GM23338 (cell line): Measurements from ENCODE around the gene SYNE1. TPM values are rescaled to one million over a fixed set of nuclear protein-coding genes. Genes with fewer than 3 reads are reported as not detected.

ENCODE experiments used
- ATAC-seq: fragments of 200-7000 bp; cut with Tn5 transposase; 3 replicates; pipeline ENCODE4 v1.9.1; 2020
- DNase-seq: peaks from one replicate; pipeline ENCODE4 v3.0.0-alpha.2; 2015; ENCODE audit warnings: low spot score
- H2AFZ ChIP-seq: fragments of 200-600 bp; sonication (generic); 2 replicates; pipeline ENCODE4 v1.8.0; 2016; ENCODE audit warnings: antibody characterized with exemption, mild to moderate bottlenecking, moderate library complexity
- H3F3A ChIP-seq: fragments of 200-600 bp; sonication (generic); replicated peaks from 2 replicates; pipeline ENCODE4 v1.8.0; 2017; ENCODE audit warnings: antibody characterized with exemption, mixed run types, low read depth
- H3K27ac ChIP-seq: fragments of 200-600 bp; sonication (generic); 2 replicates; pipeline ENCODE4 v1.6.1; 2016; ENCODE audit warnings: low read depth
- H3K27me3 ChIP-seq: fragments of 200-600 bp; sonication (generic); 2 replicates; pipeline ENCODE4 v1.8.0; 2016; ENCODE audit warnings: mild to moderate bottlenecking, mixed run types, moderate library complexity; ENCODE audit not compliant: insufficient read depth
- H3K36me3 ChIP-seq: fragments of 200-600 bp; sonication (generic); 2 replicates; pipeline ENCODE4 v1.8.0; 2016; ENCODE audit warnings: mild to moderate bottlenecking; ENCODE audit not compliant: insufficient read depth
- H3K4me1 ChIP-seq: fragments of 200-600 bp; sonication (generic); 2 replicates; pipeline ENCODE4 v1.8.0; 2016; ENCODE audit warnings: mild to moderate bottlenecking, moderate library complexity; ENCODE audit not compliant: insufficient read depth
- H3K4me2 ChIP-seq: fragments of 200-600 bp; sonication (generic); 2 replicates; pipeline ENCODE4 v1.7.1; 2017; ENCODE audit warnings: mixed run types
- H3K4me3 ChIP-seq: fragments of 200-600 bp; sonication (generic); 2 replicates; pipeline ENCODE4 v1.6.1; 2016; ENCODE audit warnings: mixed run types
- H3K79me2 ChIP-seq: fragments of 200-600 bp; sonication (generic); replicated peaks from 2 replicates; pipeline ENCODE4 v1.8.0; 2017; ENCODE audit warnings: mild to moderate bottlenecking; ENCODE audit not compliant: insufficient read depth
- H3K9me2 ChIP-seq: fragments of 200-600 bp; sonication (generic); 2 replicates; pipeline ENCODE4 v1.8.0; 2017; ENCODE audit not compliant: insufficient read depth
- H4K20me1 ChIP-seq: fragments of 200-600 bp; sonication (generic); replicated peaks from 2 replicates; pipeline ENCODE4 v1.8.0; 2017; ENCODE audit warnings: mild to moderate bottlenecking; ENCODE audit not compliant: insufficient read depth
- H3K27ac Mint-ChIP-seq: 2 replicates; pipeline ENCODE4 v1.8.0; 2020; ENCODE audit warnings: inconsistent platforms, mild to moderate bottlenecking, moderate library complexity, mixed read lengths
- H3K27me3 Mint-ChIP-seq: 3 replicates; pipeline ENCODE4 v1.8.0; 2022; ENCODE audit warnings: low read depth, mild to moderate bottlenecking, moderate library complexity, mixed read lengths, inconsistent platforms; ENCODE audit not compliant: insufficient read depth, poor library complexity
- H3K36me3 Mint-ChIP-seq: 3 replicates; pipeline ENCODE4 v1.8.0; 2021; ENCODE audit warnings: low read depth, mild to moderate bottlenecking, inconsistent platforms, moderate library complexity, mixed read lengths
- H3K4me1 Mint-ChIP-seq: 3 replicates; pipeline ENCODE4 v1.8.0; 2020; ENCODE audit warnings: mild to moderate bottlenecking, inconsistent platforms, mixed read lengths
- H3K4me3 Mint-ChIP-seq: 3 replicates; pipeline ENCODE4 v1.8.0; 2021; ENCODE audit warnings: moderate library complexity, mild to moderate bottlenecking, inconsistent platforms, mixed read lengths
- H3K9me3 Mint-ChIP-seq: 3 replicates; pipeline ENCODE4 v1.8.0; 2020; ENCODE audit warnings: moderate library complexity, mild to moderate bottlenecking, inconsistent platforms, mixed read lengths
- CREB1 ChIP-seq: fragments of 250-450 bp; sonication (Bioruptor Pico); IDR thresholded peaks from 2 replicates; pipeline ENCODE4 v1.5.0; 2020; ENCODE audit warnings: low read depth, mild to moderate bottlenecking, moderate library complexity
- CTCF ChIP-seq, 2 experiments: fragments of 200-600 bp in 1 of 2; sonication (generic) in 1 of 2; conservative IDR thresholded peaks; 2 replicates each; pipeline versions ENCODE4 v1.5.1 to v1.6.1; 2016 to 2017; ENCODE audit warnings: antibody characterized with exemption in 2 of 2, low read depth in 2 of 2, mild to moderate bottlenecking in 2 of 2, moderate library complexity in 1 of 2
- ETS1 ChIP-seq: IDR thresholded peaks from 2 replicates; pipeline ENCODE4 v1.6.1; 2016; ENCODE audit warnings: antibody characterized with exemption
- EZH2 ChIP-seq: fragments of 200-600 bp; sonication (generic); IDR thresholded peaks from one replicate; pipeline ENCODE4 v1.8.0; 2017; ENCODE audit warnings: antibody characterized with exemption, mild to moderate bottlenecking, low read depth; ENCODE audit not compliant: unreplicated experiment
- EZH2phosphoT487 ChIP-seq: fragments of 200-600 bp; sonication (generic); IDR thresholded peaks from one replicate; pipeline ENCODE4 v1.8.1; 2018; ENCODE audit warnings: antibody characterized with exemption; ENCODE audit not compliant: unreplicated experiment
- JUNB ChIP-seq: IDR thresholded peaks from one replicate; pipeline ENCODE4 v1.6.1; 2016; ENCODE audit warnings: antibody characterized with exemption; ENCODE audit not compliant: unreplicated experiment
- NANOG ChIP-seq: IDR thresholded peaks from 2 replicates; pipeline ENCODE4 v1.6.1; 2016; ENCODE audit warnings: antibody characterized with exemption, borderline replicate concordance
- POLR2AphosphoS5 ChIP-seq: IDR thresholded peaks from 2 replicates; pipeline ENCODE4 v1.6.1; 2016; ENCODE audit warnings: antibody characterized with exemption, low read depth
- REST ChIP-seq: IDR thresholded peaks from one replicate; pipeline ENCODE4 v1.6.1; 2018; ENCODE audit warnings: antibody characterized with exemption; ENCODE audit not compliant: unreplicated experiment
- STAT1 ChIP-seq: IDR thresholded peaks from one replicate; pipeline ENCODE4 v1.6.1; 2016; ENCODE audit warnings: antibody characterized with exemption; ENCODE audit not compliant: unreplicated experiment
- ZNF114 ChIP-seq: fragments of 250-450 bp; sonication (Bioruptor Pico); IDR thresholded peaks from 2 replicates; pipeline ENCODE4 v1.5.0; 2020; ENCODE audit warnings: mild to moderate bottlenecking, moderate library complexity
- ZNF331 ChIP-seq: fragments of 250-450 bp; sonication (Bioruptor Pico); IDR thresholded peaks from 2 replicates; pipeline ENCODE4 v1.5.0; 2020; ENCODE audit warnings: low read depth, mild to moderate bottlenecking, moderate library complexity
- ZNF462 ChIP-seq: fragments of 250-450 bp; sonication (Bioruptor Pico); IDR thresholded peaks from 2 replicates; pipeline ENCODE4 v1.5.0; 2020; ENCODE audit warnings: mild to moderate bottlenecking, moderate library complexity
- polyA plus RNA-seq: library from polyadenylated mRNA; unstranded; fragments of >200 nt; fragmentation: Nextera tagmentation; extraction: Ambion mirVana; gene quantifications from 2 replicates; pipeline ENCODE4 v1.2.1, GENCODE V29; 2016
- total RNA-seq: library from RNA; depleted of rRNA; stranded (reverse); fragments of >200 nt; shearing (Covaris generic); gene quantifications from 2 replicates; pipeline ENCODE4 v1.2.3, GENCODE V29; 2014

SYNE1 gene
- total and polyA plus RNA-seq, 2 experiments from 2014 or later = 3.9 to 13.6 TPM

DNA sequence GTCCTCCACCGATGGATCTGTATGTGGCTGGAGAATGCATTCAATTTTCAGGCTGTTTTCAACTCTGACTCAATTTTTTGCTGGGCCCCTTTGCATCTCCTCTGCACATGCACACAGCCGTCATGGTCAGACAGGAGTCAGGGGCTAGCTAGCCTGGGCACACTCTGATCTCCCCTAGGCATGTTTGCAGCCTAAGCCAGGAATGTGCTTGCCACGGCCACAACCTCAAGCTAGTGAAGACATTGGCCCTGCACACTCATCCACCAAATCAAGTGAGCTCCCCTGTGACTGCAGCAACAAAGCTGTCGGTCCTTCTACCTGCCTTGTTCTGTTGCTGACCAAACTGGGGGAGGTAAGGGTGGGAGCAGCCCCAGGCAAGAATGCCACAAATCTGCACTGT is 529.2 kb downstream of the SYNE1 start:
- no peaks in the 10 kb centered on the region for H3K4me1 Mint-ChIP-seq
- H3K27ac Mint-ChIP-seq = no peak overlapping the region
- Histone ChIP-seq H3K9me2 (no peaks in the 10 kb centered on the region), H3K79me2 (no peaks in the 10 kb centered on the region), H3K36me3 (no peaks in the 10 kb centered on the region), H3K4me3 (no peak overlapping the region), H3K4me1 (no peaks in the 10 kb centered on the region), H3K27me3 (no peaks in the 10 kb centered on the region), H3K4me2 (no peak overlapping the region), H2AFZ (no peak overlapping the region), H3F3A (no peaks in the 10 kb centered on the region), H3K27ac (no peak overlapping the region), H4K20me1 (no peaks in the 10 kb centered on the region)
- no peak for ATAC-seq
- no peaks in the 10 kb centered on the region for H3K9me3 Mint-ChIP-seq
- peaks cover 2% of the 10 kb centered on the region for H3K27me3 Mint-ChIP-seq
- no peaks in the 10 kb centered on the region for H3K36me3 Mint-ChIP-seq
- TF ChIP-seq EZH2phosphoT487 (no peak), ZNF462 (CRISPR knock-in tag) (no peak), ZNF331 (CRISPR knock-in tag) (no peak), ZNF114 (CRISPR knock-in tag) (no peak), POLR2AphosphoS5 (no peak), NANOG (no peak), JUNB (no peak), EZH2 (no peak), CREB1 (CRISPR knock-in tag) (no peak), CTCF (conservative IDR thresholded peaks at IDR 0.05; ENCODE audit: low read depth in 2 of 2) (no peak), REST (no peak), ETS1 (no peak), STAT1 (no peak)
- no peak overlapping the region for H3K4me3 Mint-ChIP-seq
- no peak for DNase-seq
